Immature natural killer cell (primary cell): ENCODE measurements around the gene FAM170B. TPM values are rescaled to one million over a fixed set of nuclear protein-coding genes. Genes with fewer than 3 reads are reported as not detected.
A peak's percentile ranks its signal among the peaks of the same experiment; 100 is the strongest.

Experiments
- DNase-seq, 3 donors: peaks; one replicate each; pipeline ENCODE4 v3.0.0; 2022; ENCODE audit warnings: mixed read lengths in 1 of 3
- H3K27ac Mint-ChIP-seq, 6 donors: one replicate each; pipeline ENCODE4 v1.8.0; 2020; ENCODE audit warnings: mixed read lengths in 6 of 6, mild to moderate bottlenecking in 5 of 6, inconsistent platforms in 4 of 6, moderate library complexity in 3 of 6
- H3K27me3 Mint-ChIP-seq, 3 donors: one replicate each; pipeline ENCODE4 v1.8.0; 2020 to 2021; ENCODE audit warnings: low read depth in 3 of 3, mild to moderate bottlenecking in 3 of 3, mixed read lengths in 3 of 3, moderate library complexity in 3 of 3, inconsistent platforms in 1 of 3
- H3K36me3 Mint-ChIP-seq, 3 donors: one replicate each; pipeline ENCODE4 v1.8.0; 2020; ENCODE audit warnings: mixed read lengths in 3 of 3, inconsistent platforms in 2 of 3, mild to moderate bottlenecking in 2 of 3
- H3K4me1 Mint-ChIP-seq, 2 donors: one replicate each; pipeline ENCODE4 v1.8.0; 2020; ENCODE audit warnings: inconsistent platforms in 2 of 2, mild to moderate bottlenecking in 2 of 2, mixed read lengths in 2 of 2, moderate library complexity in 1 of 2
- H3K4me3 Mint-ChIP-seq, 5 donors: one replicate each; pipeline ENCODE4 v1.8.0; 2020; ENCODE audit warnings: mild to moderate bottlenecking in 5 of 5, mixed read lengths in 5 of 5, inconsistent platforms in 3 of 5, moderate library complexity in 3 of 5
- H3K9me3 Mint-ChIP-seq, 6 donors: one replicate each; pipeline ENCODE4 v1.8.0; 2020; ENCODE audit warnings: mild to moderate bottlenecking in 6 of 6, mixed read lengths in 6 of 6, inconsistent platforms in 4 of 6, moderate library complexity in 3 of 6
- polyA plus RNA-seq, 3 donors: library from polyadenylated mRNA; unstranded; fragments of 300-500 nt; fragmentation: Illumina TruSeq; gene quantifications; one replicate each; pipeline ENCODE4 v1.2.3, GENCODE V29; 2021

Gene FAM170B
- polyA plus RNA-seq, 3 donors from 2014 or later: not detected

GRCh38 chr10:49165821-49166483 lies 32.1 kb upstream of the FAM170B start:
- Mint-ChIP-seq H3K4me1 (peaks cover 11 to 22% of the 10 kb centered on the region in 2 donors), H3K9me3 (no peaks in the 10 kb centered on the region), H3K27ac (peak overlapping the region in 2 of 6 donors; percentile 2 to 85), H3K36me3 (peaks cover 7 to 10% (median 9%) of the 10 kb centered on the region in 3 donors), H3K4me3 (no peak overlapping the region), H3K27me3 (peaks cover 0 to 4% (median 0%) of the 10 kb centered on the region in 3 donors)
- DNase-seq: no peak

DNA sequence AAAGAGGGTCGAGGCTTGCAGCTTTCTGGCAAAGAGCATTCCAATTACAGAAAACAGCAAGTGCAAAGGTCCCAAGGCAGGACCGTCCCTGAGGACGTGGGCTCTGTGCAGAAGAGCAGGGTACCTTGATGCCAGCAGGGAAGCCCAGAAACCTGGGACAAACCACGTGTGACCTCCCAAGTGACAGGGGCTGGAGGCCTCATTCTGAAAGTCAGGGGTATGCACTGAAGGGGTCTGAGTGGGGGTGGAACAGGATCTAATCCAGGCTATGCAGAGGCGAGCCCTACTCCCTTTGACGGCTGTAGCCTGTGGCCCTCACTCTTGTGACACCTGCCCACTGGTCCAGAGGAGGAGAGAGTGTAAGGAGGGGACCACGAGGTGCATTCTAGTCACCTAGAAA lies 31.4 kb upstream of the FAM170B start:
- Mint-ChIP-seq H3K4me1 (peaks cover 11 to 19% of the 10 kb centered on the region in 2 donors), H3K9me3 (no peaks in the 10 kb centered on the region), H3K27ac (peak overlapping the region in 2 of 6 donors; percentile 8 to 49), H3K36me3 (peaks cover 7 to 10% (median 9%) of the 10 kb centered on the region in 3 donors), H3K4me3 (no peak overlapping the region), H3K27me3 (peaks cover 0 to 4% (median 0%) of the 10 kb centered on the region in 3 donors)
- DNase-seq: no peak

GRCh38 chr10:49164559-49165188 lies 30.9 kb upstream of the FAM170B start:
- Mint-ChIP-seq H3K27me3 (peaks cover 0 to 4% (median 0%) of the 10 kb centered on the region in 3 donors), H3K4me3 (no peak overlapping the region), H3K36me3 (peaks cover 7 to 10% (median 9%) of the 10 kb centered on the region in 3 donors), H3K9me3 (no peaks in the 10 kb centered on the region), H3K4me1 (peaks cover 11 to 15% of the 10 kb centered on the region in 2 donors), H3K27ac (peak overlapping the region; percentile 1 to 72 (median 12))
- DNase-seq: peak; percentile 32 to 42 (median 34)

GRCh38 chr10:49163741-49164140 lies 29.9 kb upstream of the FAM170B start:
- H3K4me3 Mint-ChIP-seq: no peak overlapping the region
- H3K4me1 Mint-ChIP-seq: peaks cover 11 to 15% of the 10 kb centered on the region in 2 donors
- peaks cover 0 to 4% (median 0%) of the 10 kb centered on the region in 3 donors for H3K27me3 Mint-ChIP-seq
- H3K27ac Mint-ChIP-seq: peak overlapping the region in 2 of 6 donors; percentile 1 to 72
- DNase-seq: no peak
- peaks cover 7 to 10% (median 9%) of the 10 kb centered on the region in 3 donors for H3K36me3 Mint-ChIP-seq
- H3K9me3 Mint-ChIP-seq: no peaks in the 10 kb centered on the region

- DNase-seq: no peak
- H3K27me3 Mint-ChIP-seq: peaks cover 0 to 4% (median 0%) of the 10 kb centered on the region in 3 donors
- H3K4me1 Mint-ChIP-seq: peaks cover 18 to 19% of the 10 kb centered on the region in 2 donors
- H3K27ac Mint-ChIP-seq: peak overlapping the region in 2 of 6 donors; percentile 13 to 29
- peaks cover 4 to 10% (median 9%) of the 10 kb centered on the region in 3 donors for H3K36me3 Mint-ChIP-seq
- no peaks in the 10 kb centered on the region for H3K9me3 Mint-ChIP-seq
- no peak overlapping the region for H3K4me3 Mint-ChIP-seq
Measured at GRCh38 chr10:49162761-49163310, 29.0 kb upstream of the FAM170B start.

GRCh38 chr10:49162063-49162462 lies 28.2 kb upstream of the FAM170B start:
- Mint-ChIP-seq H3K9me3 (no peaks in the 10 kb centered on the region), H3K27ac (peak overlapping the region in 3 of 6 donors; percentile 1 to 54 (median 5))

GRCh38 chr10:49161411-49161997 lies 27.7 kb upstream of the FAM170B start:
- peaks cover 11 to 15% (median 12%) of the 10 kb centered on the region in 3 donors for H3K36me3 Mint-ChIP-seq
- peaks cover 0 to 4% (median 0%) of the 10 kb centered on the region in 3 donors for H3K27me3 Mint-ChIP-seq
- no peak overlapping the region for H3K27ac Mint-ChIP-seq
- no peaks in the 10 kb centered on the region for H3K9me3 Mint-ChIP-seq
- peaks cover 31 to 32% of the 10 kb centered on the region in 2 donors for H3K4me1 Mint-ChIP-seq
- H3K4me3 Mint-ChIP-seq: no peak overlapping the region
- no peak for DNase-seq

More at GRCh38 chr10:49162063-49162462, 28.2 kb upstream of the FAM170B start:
- Mint-ChIP-seq H3K4me1 (peaks cover 26 to 27% of the 10 kb centered on the region in 2 donors), H3K36me3 (peaks cover 8 to 17% (median 13%) of the 10 kb centered on the region in 3 donors), H3K4me3 (no peak overlapping the region), H3K27me3 (peaks cover 0 to 4% (median 0%) of the 10 kb centered on the region in 3 donors)
- DNase-seq: no peak

DNA sequence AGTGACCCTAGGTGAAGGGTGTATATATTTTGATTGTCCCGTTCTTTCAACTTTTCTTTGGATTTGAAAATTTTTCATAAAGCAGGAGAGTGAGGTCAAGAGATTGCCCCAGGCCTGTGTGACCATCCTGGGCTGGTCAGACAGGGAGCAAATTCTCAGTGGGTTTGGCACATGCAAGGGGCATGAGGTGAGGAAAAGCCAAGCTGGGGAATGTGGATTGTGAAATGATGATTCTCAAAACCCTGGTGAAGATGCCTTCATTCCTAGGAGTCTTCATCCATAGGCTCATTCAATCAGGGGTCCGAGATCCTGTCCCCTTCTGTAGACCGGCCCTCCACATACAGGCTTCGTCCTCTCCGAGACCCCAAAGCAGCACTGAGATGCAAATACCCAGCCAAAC lies 27.0 kb upstream of the FAM170B start:
- Mint-ChIP-seq H3K36me3 (peaks cover 12 to 15% (median 12%) of the 10 kb centered on the region in 3 donors), H3K4me3 (no peak overlapping the region), H3K9me3 (no peaks in the 10 kb centered on the region), H3K4me1 (peaks cover 36 to 39% of the 10 kb centered on the region in 2 donors), H3K27ac (no peak overlapping the region), H3K27me3 (peaks cover 0 to 3% (median 0%) of the 10 kb centered on the region in 3 donors)
- no peak for DNase-seq

- Mint-ChIP-seq H3K27ac (no peak overlapping the region), H3K4me1 (peaks cover 37 to 40% of the 10 kb centered on the region in 2 donors), H3K4me3 (no peak overlapping the region), H3K36me3 (peaks cover 18 to 22% (median 19%) of the 10 kb centered on the region in 3 donors), H3K27me3 (peaks cover 0 to 3% (median 0%) of the 10 kb centered on the region in 3 donors), H3K9me3 (no peaks in the 10 kb centered on the region)
- no peak for DNase-seq
Measured at GRCh38 chr10:49160110-49160509, 26.3 kb upstream of the FAM170B start.

- Mint-ChIP-seq H3K9me3 (no peaks in the 10 kb centered on the region), H3K36me3 (peaks cover 18 to 25% (median 20%) of the 10 kb centered on the region in 3 donors), H3K4me1 (peaks cover 27 to 29% of the 10 kb centered on the region in 2 donors), H3K27me3 (peaks cover 0 to 3% (median 0%) of the 10 kb centered on the region in 3 donors), H3K27ac (no peak overlapping the region), H3K4me3 (no peak overlapping the region)
- DNase-seq: no peak
Measured at GRCh38 chr10:49158915-49159314, 25.1 kb upstream of the FAM170B start.

- Mint-ChIP-seq H3K36me3 (peaks cover 18 to 25% (median 20%) of the 10 kb centered on the region in 3 donors), H3K4me3 (peak overlapping the region in 1 of 5 donors; percentile 7), H3K27me3 (peaks cover 0 to 3% (median 0%) of the 10 kb centered on the region in 3 donors), H3K4me1 (peaks cover 26 to 29% of the 10 kb centered on the region in 2 donors), H3K27ac (peak overlapping the region in 2 of 6 donors; percentile 2 to 20), H3K9me3 (no peaks in the 10 kb centered on the region)
- DNase-seq: no peak
Measured at GRCh38 chr10:49158404-49158803, 24.6 kb upstream of the FAM170B start.

GRCh38 chr10:49157229-49157628 lies 23.4 kb upstream of the FAM170B start:
- H3K27ac Mint-ChIP-seq: peak overlapping the region; percentile 22 to 65 (median 57)
- H3K27me3 Mint-ChIP-seq: peaks cover 0 to 3% (median 0%) of the 10 kb centered on the region in 3 donors
- peak overlapping the region; percentile 31 to 78 (median 73) for H3K4me3 Mint-ChIP-seq

DNA sequence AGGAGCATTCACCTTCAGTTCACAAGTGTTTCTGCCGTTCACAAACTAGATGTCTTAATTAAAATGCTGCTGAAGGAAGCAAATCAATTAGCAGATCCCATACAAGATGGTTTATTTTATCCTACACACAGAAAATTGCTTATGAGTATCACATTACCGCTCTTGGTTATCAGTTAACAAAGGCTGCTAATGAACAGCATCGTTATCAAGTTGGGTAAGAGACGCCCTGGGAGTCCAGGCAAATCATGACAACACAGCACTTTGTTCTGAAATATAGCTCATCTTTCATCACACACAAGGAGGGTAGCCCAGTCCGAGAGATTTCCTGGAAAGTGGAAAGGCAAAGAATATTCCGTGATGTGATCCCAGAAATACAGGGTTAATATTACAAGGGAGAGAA lies 20.8 kb upstream of the FAM170B start:
- H3K36me3 Mint-ChIP-seq: peaks cover 13 to 25% (median 20%) of the 10 kb centered on the region in 3 donors
- H3K9me3 Mint-ChIP-seq: peaks cover 0 to 2% (median 0%) of the 10 kb centered on the region in 6 donors
- H3K4me3 Mint-ChIP-seq: no peak overlapping the region
- peaks cover 40 to 43% of the 10 kb centered on the region in 2 donors for H3K4me1 Mint-ChIP-seq
- DNase-seq: no peak
- peaks cover 0 to 2% (median 2%) of the 10 kb centered on the region in 3 donors for H3K27me3 Mint-ChIP-seq
- H3K27ac Mint-ChIP-seq: peak overlapping the region in 1 of 6 donors; percentile 14

More at GRCh38 chr10:49157229-49157628, 23.4 kb upstream of the FAM170B start:
- Mint-ChIP-seq H3K9me3 (no peaks in the 10 kb centered on the region), H3K36me3 (peaks cover 18 to 25% (median 20%) of the 10 kb centered on the region in 3 donors), H3K4me1 (peaks cover 26 to 29% of the 10 kb centered on the region in 2 donors)
- DNase-seq: peak; percentile 33 to 64 (median 53)
